Activated CD4-positive, alpha-beta T cell treated with anti-CD3 and anti-CD28 coated beads, Interleukin-10, Interleukin-2, amounts not matched to agents 100 ng/mL and 50 ng/mL, durations not matched to agents 16 hours and 8 hours (primary cell): Measurements from ENCODE around the gene ASNSD1.
A peak's percentile ranks its signal among the peaks of the same experiment; 100 is the strongest.

Experiments
- DNase-seq: peaks from one replicate; pipeline ENCODE4 v3.0.0-alpha.2; 2020

Gene ASNSD1

GRCh38 chr2:189661148-189661956 is at the start of gene ASNSD1:
Gene ASNSD1, plus strand, starts transcription at chr2:189661459. Its CDS starts 4,674 bp downstream, at chr2:189666133.
- DNase-seq, result peak; percentile 100

GRCh38 chr2:189613077-189613636 is 48.1 kb upstream of the ASNSD1 start:
- no peak for DNase-seq

DNA sequence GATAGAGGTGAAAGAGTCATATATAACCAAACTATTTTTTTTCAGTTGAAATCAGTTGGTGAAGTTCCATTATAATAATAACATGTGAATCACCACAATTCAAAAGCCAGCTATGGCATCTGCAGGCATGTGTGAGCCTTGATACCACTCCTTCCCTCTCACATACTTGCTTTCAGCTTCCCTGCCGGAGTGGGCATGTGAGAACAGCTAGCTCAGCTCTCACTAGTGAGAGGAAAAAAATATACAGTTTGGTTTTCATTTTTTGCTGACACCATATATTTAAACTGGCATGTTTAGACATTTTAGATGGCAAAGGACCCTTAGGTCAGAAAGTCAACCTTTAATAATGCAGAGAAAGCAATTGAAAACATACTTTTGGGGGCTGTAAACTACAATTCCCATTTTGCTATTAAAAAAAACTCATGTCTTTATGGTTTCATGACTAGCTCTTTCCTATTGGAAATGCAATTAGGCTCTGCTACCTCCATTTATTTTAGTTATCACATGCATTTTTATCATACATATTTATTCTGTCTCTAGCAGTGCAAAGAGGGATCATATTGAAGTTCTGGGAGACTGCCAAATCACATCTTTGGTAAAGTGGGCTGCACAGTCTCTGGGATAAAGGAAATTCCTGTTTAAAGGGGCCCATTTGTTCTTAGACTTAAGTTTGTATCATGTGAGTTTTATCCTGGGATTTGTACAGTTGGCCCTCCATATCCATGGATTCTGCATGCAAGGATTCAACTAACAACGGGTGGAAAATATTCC is 47.4 kb upstream of the ASNSD1 start:
- no peak for DNase-seq

- DNase-seq, result no peak
Measured at GRCh38 chr2:189614585-189614984, 46.7 kb upstream of the ASNSD1 start.

DNA sequence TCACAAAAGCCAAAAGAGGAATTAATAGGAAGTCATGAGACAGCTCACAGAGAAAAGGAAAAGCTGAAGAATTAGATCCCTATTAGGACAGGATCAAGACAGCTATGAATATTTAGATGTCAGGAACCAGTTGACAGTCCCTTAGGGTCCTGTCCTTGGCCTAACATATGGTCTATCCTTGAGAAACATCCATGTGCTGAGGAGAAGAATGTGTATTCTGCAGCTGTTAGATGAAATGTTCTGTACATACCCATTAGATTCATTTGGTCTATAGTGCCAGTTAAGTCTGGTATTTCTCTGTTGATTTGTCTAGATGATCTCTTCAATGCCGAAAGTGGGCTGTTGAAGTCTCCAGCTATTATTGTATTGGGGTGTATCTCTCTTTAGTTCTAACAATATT is 43.1 kb upstream of the ASNSD1 start:
- DNase-seq, result no peak

- DNase-seq, result no peak
Measured at GRCh38 chr2:189621781-189622180, 39.5 kb upstream of the ASNSD1 start.

DNA sequence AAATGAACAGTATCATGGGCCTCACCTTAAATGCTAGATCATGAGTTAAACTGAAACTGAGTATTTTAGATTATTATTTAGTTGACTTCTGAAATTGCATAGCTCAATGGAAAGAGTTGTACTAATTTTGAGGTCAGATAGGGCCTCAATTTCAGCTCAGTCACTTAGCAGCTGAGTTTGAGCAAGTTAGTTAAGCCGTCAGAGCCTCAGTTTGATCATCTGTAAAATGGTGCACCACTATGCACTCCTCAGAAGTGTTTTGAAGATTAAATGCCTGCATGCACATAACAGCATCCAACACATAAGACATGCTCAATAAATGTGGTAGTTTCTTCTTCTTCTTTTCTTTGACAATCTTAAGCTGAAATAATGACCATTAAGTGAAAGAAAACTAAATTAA is 38.2 kb upstream of the ASNSD1 start:
- DNase-seq, result no peak

GRCh38 chr2:189624648-189625355 is 36.5 kb upstream of the ASNSD1 start:
- DNase-seq, result no peak

DNA sequence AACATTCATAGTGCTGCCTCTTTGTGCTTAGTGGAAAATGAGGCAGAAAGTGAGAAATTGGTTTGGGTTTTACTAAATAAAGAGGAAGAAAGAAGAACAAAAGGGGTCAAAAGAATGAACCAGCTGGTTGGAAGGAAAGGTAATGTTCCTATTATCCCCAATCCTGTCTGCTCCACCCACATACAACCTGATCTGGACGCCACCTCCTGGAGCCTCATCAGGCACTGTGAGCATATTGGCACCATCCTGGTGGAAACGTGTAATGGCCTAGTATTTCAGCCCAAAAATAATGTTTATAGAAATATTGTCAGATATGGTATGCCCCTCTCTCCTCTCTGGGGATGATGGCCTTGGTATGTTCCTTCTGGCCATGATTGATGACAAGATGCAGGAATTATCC is 35.6 kb upstream of the ASNSD1 start:
- DNase-seq, result no peak

- DNase-seq, result no peak
Measured at GRCh38 chr2:189627789-189628188, 33.5 kb upstream of the ASNSD1 start.

GRCh38 chr2:189628817-189629530 is 32.3 kb upstream of the ASNSD1 start:
- DNase-seq, result no peak

- no peak for DNase-seq
Measured at GRCh38 chr2:189629531-189630453, 31.5 kb upstream of the ASNSD1 start.

- no peak for DNase-seq
Measured at GRCh38 chr2:189631849-189632248, 29.4 kb upstream of the ASNSD1 start.

DNA sequence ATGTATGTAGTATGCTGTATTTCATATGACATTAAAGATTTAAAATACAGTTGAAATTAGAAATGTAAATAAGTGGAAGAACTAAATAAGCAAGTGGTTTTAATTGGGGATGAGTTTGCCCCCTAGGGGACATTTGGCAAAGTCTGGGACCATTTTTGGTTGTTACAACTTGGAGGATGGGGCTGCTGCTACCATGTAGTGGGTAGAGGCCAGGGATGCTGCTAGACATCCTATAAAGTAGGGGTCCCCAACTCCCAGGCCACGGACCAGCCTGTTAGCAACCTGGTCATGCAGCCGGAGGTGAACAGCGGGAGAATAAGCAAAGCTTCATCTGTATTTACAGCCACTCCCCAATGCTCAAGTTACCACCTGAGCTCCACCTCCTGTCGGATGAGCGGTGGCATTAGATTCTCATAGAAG is 27.9 kb upstream of the ASNSD1 start:
- peak; percentile 17 for DNase-seq

DNA sequence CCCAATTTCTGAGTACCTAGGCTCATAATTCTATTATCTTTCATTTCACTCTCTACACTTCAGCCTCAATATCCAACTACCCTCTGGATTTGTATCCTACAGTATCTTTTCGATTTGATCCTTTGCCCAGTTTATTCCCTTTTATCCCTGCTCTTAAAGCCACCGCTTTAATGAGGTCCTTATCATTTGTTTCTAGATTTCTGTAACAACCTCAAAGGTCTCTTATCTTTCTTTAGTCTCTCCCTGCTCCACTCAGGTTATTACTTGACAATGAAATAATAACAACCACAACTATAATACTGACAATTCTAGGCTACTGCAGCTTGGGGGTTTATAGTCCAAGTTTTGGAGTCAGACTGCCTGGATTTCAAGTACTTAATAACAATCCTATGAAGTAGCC is 25.9 kb upstream of the ASNSD1 start:
- DNase-seq, result no peak

DNA sequence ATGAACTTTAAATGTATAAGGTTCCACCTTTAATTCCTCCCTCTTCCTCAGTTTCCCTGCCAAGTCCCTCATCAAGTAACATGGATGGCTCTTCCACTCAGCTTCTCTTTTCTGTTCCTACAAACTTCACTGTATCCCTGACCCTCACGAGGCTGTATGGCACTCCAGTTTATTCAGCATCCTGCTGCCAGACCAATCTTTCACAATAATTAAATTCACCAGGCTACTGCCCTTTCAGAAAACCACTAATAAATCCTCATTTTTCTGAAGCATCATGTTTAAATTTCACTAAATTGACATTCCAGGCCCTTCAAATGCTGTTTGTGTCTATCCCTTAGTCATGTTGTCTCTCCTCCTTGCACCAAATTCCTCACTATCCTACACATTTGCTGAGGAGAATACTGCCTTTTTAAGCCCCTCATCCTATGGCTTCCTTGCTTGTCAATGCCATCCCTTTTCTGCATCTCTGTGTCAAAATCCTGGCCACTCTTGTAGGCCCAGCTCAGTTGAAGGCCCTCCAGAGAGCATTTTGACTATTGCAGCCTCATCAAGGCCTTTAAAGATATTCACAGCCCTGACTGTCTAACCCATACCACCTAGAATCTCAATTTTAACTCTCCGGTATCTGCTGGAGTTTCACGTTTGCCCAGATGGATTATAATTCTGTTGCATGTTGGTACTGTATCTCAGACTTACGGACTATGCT is 22.8 kb upstream of the ASNSD1 start:
- DNase-seq, result no peak

DNA sequence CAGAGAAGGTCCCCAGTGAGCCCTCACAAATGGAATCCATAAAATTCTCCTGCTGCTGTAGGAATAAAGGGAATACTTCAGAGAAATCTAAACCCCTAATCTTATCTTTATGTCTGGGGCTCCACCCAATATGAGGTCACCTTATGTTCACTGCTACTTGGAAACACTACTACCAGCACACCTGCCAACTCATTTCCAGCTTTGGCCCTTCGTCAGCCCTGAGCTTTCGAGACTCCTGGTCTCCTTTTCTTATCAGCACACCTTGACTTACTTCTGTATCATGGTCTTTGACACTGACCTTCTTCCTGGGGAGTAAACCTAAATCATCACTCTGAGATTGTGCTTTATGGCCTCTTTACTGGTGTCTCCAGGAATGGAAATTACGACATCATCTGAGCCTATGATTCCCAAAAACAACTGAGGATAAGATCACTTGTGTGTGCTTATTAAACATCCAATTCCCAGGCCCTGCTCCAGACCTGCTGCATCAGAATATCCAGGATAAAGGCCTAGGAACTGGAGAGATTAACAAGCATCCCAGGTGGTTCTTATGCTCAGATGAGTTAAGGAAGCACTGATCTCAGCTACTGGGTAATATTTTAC is 22.2 kb upstream of the ASNSD1 start:
- peak; percentile 14 for DNase-seq

DNA sequence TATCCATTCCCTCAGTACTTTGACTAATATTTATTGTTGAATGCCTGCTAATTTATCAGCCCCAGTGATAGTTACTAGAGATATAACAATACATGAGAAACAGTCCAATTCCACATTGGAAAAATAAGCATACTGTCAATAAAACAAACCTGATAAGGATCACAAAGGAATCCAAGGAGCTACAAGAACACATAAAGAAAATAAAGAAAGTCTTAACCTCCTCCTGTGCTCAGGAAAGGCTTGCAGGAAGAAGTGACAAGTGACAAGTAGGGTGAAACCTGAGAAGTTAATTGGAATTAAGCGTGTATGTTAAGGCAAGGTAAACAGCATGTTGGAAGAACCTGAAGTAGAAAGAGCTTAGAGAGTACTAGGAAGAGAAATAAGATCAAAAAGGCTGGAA is 20.3 kb upstream of the ASNSD1 start:
- DNase-seq, result no peak

DNA sequence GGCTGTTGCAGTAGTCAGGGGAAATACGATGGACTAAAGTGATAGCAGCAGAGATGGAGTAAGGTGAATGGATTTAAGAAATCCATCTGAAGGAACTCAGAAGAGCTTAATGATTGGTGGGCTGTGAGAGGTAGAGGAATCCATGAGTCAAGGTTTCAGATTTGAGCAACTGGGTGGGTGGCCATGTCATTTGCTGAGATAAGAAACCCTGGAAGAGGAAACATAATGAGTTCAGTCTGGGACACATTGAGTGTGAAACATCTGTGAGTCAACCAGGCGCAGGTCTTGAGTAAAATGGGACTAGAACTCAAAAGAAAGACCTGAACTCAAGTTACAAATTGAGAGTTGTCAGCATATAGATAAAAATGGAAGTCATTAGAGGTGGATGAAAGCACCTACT is 19.7 kb upstream of the ASNSD1 start:
- DNase-seq, result peak; percentile 68

- DNase-seq, result no peak
Measured at GRCh38 chr2:189646521-189646920, 14.7 kb upstream of the ASNSD1 start.
